Measurements from ENCODE around the gene NPBWR2.

DNA sequence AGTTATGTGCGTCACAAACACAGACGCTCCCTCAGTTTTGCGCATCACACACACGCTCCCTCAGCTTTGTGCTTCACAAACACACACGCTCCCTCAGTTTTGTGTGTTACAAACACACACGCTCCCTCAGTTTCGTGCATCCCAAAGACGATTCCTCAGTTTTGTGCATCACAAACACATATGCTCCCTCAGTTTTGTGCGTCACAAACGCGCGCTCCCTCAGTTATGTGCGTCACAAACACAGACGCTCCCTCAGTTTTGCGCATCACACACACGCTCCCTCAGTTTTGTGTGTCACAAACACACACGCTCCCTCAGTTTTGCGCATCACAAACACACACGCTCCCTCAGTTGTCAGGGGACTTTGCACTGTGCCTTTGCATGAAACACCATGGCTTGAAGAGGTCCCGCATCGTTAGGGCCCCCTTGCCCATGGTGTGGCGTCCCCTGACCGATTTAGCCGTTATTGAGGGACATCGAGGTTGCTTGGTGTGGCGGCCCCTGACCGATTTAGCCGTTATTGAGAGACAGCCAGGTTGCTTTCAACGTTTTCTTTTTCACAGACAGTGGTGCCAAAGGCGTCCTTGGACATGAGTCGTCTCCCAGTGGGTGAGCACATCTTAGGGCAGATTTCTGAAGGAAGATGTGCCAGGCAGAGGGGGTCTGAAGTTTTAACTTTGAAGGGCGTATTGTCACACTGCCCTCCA lies 28.8 kb upstream of the NPBWR2 start:
- TF ChIP-seq POLR2A (IDR thresholded peaks at IDR 0.05) (no peak), CTCF (IDR thresholded peaks at IDR 0.05) (no peak)

Measured in lower leg skin (tissue), 3 donors.